ENCODE measurements around the gene CDCA5.

The CDCA5 gene

GRCh38 chr11:65102142-65103095, 18.6 kb upstream of the CDCA5 start:
- in situ Hi-C loops (cut with MboI; ENCODE audit: low sequenced_read_pairs, unreplicated experiment), result no loop called here
- DNase-seq (ENCODE audit: low spot score), result no peak
- TF ChIP-seq CTCF (IDR thresholded peaks at IDR 0.05; ENCODE audit: borderline replicate concordance, control extremely low read depth, extremely low read depth, insufficient read depth, missing control alignments), result no peak

- DNase-seq (ENCODE audit: low spot score), result no peak
- TF ChIP-seq CTCF (IDR thresholded peaks at IDR 0.05; ENCODE audit: borderline replicate concordance, control extremely low read depth, extremely low read depth, insufficient read depth, missing control alignments), result no peak
- in situ Hi-C loops (cut with MboI; ENCODE audit: low sequenced_read_pairs, unreplicated experiment), result no loop called here
These were observed 17.0 kb upstream of the CDCA5 start for GRCh38 chr11:65100674-65101350.

- no peak for DNase-seq (ENCODE audit: low spot score)
- no peak for TF ChIP-seq CTCF (IDR thresholded peaks at IDR 0.05; ENCODE audit: borderline replicate concordance, control extremely low read depth, extremely low read depth, insufficient read depth, missing control alignments)
- in situ Hi-C loops (cut with MboI; ENCODE audit: low sequenced_read_pairs, unreplicated experiment), result no loop called here
These were observed 13.1 kb upstream of the CDCA5 start for GRCh38 chr11:65096926-65097325.

GRCh38 chr11:65095974-65096806, 12.3 kb upstream of the CDCA5 start, which contains the start of gene VPS51:
Gene VPS51 (plus strand): TSS chr11:65096214. CDS start chr11:65096251, 37 bp downstream.
- TF ChIP-seq CTCF (IDR thresholded peaks at IDR 0.05; ENCODE audit: borderline replicate concordance, control extremely low read depth, extremely low read depth, insufficient read depth, missing control alignments), result no peak
- peak; percentile 94 for DNase-seq (ENCODE audit: low spot score)
- in situ Hi-C loops (cut with MboI; ENCODE audit: low sequenced_read_pairs, unreplicated experiment), result no loop called here

GRCh38 chr11:65095427-65095826, 11.6 kb upstream of the CDCA5 start:
- in situ Hi-C loops (cut with MboI; ENCODE audit: low sequenced_read_pairs, unreplicated experiment), result no loop called here

More at GRCh38 chr11:65095427-65095826, 11.6 kb upstream of the CDCA5 start:
- no peak for DNase-seq (ENCODE audit: low spot score)
- no peak for TF ChIP-seq CTCF (IDR thresholded peaks at IDR 0.05; ENCODE audit: borderline replicate concordance, control extremely low read depth, extremely low read depth, insufficient read depth, missing control alignments)
